PFSK-1 (cell line): ENCODE results near the gene CPT1B.

Source experiments
- FOXP2 ChIP-seq: optimal IDR thresholded peaks from 2 replicates; pipeline ENCODE3; 2011; ENCODE audit warnings: borderline replicate concordance, control low read depth, inconsistent platforms; ENCODE audit not compliant: insufficient read depth; ENCODE audit errors: extremely low read length, extremely low read depth
- TAF1 ChIP-seq: IDR thresholded peaks from 2 replicates; pipeline ENCODE4 v1.6.1; 2012; ENCODE audit warnings: low read length, control low read depth, borderline replicate concordance; ENCODE audit not compliant: insufficient read depth
- TF ChIP-seq, protein P1 (sequence below), 2 experiments: IDR thresholded peaks; 2 replicates each; pipeline versions ENCODE4 v1.6.1 to v1.8.0; 2011 to 2012; ENCODE audit warnings: low read depth in 2 of 2, low read length in 2 of 2, control low read depth in 1 of 2, inconsistent platforms in 1 of 2, mild to moderate bottlenecking in 1 of 2, moderate library complexity in 1 of 2; ENCODE audit not compliant: insufficient read depth in 1 of 2

DNA sequence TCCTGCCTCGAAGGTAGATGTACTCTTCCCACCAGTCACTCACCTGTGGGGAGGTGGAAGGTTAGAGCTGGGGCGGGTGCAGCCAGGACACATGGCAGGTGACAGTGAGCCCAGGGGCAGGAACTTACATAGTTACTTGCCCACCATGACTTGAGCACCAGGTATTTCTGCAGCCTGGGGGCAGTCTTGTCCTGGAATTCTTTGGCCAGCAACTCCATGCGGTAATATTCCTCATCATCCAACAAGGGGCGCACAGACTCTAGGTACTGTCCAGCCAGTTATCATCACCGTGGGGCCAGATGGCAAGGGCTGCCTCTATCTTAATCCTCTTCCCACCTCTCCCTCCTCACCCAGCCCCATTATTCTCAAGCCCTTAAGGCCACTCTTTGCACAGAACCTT is 2.2 kb downstream of the CPT1B start:
- TF ChIP-seq TAF1 = no peak
- TF ChIP-seq, protein P1, sequence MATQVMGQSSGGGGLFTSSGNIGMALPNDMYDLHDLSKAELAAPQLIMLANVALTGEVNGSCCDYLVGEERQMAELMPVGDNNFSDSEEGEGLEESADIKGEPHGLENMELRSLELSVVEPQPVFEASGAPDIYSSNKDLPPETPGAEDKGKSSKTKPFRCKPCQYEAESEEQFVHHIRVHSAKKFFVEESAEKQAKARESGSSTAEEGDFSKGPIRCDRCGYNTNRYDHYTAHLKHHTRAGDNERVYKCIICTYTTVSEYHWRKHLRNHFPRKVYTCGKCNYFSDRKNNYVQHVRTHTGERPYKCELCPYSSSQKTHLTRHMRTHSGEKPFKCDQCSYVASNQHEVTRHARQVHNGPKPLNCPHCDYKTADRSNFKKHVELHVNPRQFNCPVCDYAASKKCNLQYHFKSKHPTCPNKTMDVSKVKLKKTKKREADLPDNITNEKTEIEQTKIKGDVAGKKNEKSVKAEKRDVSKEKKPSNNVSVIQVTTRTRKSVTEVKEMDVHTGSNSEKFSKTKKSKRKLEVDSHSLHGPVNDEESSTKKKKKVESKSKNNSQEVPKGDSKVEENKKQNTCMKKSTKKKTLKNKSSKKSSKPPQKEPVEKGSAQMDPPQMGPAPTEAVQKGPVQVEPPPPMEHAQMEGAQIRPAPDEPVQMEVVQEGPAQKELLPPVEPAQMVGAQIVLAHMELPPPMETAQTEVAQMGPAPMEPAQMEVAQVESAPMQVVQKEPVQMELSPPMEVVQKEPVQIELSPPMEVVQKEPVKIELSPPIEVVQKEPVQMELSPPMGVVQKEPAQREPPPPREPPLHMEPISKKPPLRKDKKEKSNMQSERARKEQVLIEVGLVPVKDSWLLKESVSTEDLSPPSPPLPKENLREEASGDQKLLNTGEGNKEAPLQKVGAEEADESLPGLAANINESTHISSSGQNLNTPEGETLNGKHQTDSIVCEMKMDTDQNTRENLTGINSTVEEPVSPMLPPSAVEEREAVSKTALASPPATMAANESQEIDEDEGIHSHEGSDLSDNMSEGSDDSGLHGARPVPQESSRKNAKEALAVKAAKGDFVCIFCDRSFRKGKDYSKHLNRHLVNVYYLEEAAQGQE (IDR thresholded peaks at IDR 0.05; ENCODE audit: insufficient read depth in 1 of 2, low read depth in 2 of 2, low read length in 2 of 2) = no peak
- no peak for TF ChIP-seq FOXP2
